Activated CD8-positive, alpha-beta memory T cell treated with anti-CD3 and anti-CD28 coated beads for 48 hours (primary cell): ENCODE results near the gene DUSP8.
"Not testable (repeated sequence)": the region's sequence is repeated elsewhere in the genome, so short reads cannot be mapped to it uniquely, and the experiment has no call there.

Experiments used
- DNase-seq, 3 experiments: peaks; one replicate each; pipeline ENCODE4 v3.0.0-alpha.2; 2020; ENCODE audit warnings: low read depth in 2 of 3, low spot score in 2 of 3

DUSP8 gene

GRCh38 chr11:1572197-1573076 is at the start of gene DUSP8:
Gene DUSP8, minus strand, starts transcription at chr11:1572271. Its CDS starts 6,445 bp downstream, at chr11:1565826.
- peak; percentile 70 to 82 (median 82) for DNase-seq

- no peak for DNase-seq
These were observed 47.4 kb upstream of the DUSP8 start for GRCh38 chr11:1619449-1619848.

- no peak for DNase-seq
These were observed 46.2 kb upstream of the DUSP8 start for GRCh38 chr11:1618231-1618630.

- DNase-seq: no peak
These were observed 36.3 kb upstream of the DUSP8 start, which contains the start of gene KRTAP5-3 for GRCh38 chr11:1608363-1608762. Gene KRTAP5-3, minus strand, starts transcription at chr11:1608463. Its CDS starts 78 bp downstream, at chr11:1608385.

GRCh38 chr11:1607901-1608300 is 35.8 kb upstream of the DUSP8 start:
- not testable (repeated sequence) for DNase-seq

GRCh38 chr11:1607156-1607845 is 35.2 kb upstream of the DUSP8 start:
- DNase-seq: not testable (repeated sequence)

- not testable (repeated sequence) for DNase-seq
These were observed 33.9 kb upstream of the DUSP8 start for GRCh38 chr11:1605923-1606322.

GRCh38 chr11:1604711-1605110 is 32.6 kb upstream of the DUSP8 start:
- DNase-seq: no peak

- DNase-seq: no peak
These were observed 32.1 kb upstream of the DUSP8 start for GRCh38 chr11:1604181-1604580.

GRCh38 chr11:1603629-1604028 is 31.6 kb upstream of the DUSP8 start:
- DNase-seq: no peak

- not testable (repeated sequence) for DNase-seq
These were observed 29.6 kb upstream of the DUSP8 start for GRCh38 chr11:1601663-1602062.

- no peak for DNase-seq
These were observed 28.6 kb upstream of the DUSP8 start for GRCh38 chr11:1600626-1601025.

GRCh38 chr11:1598816-1599215 is 26.7 kb upstream of the DUSP8 start:
- no peak for DNase-seq

GRCh38 chr11:1598406-1598805 is 26.3 kb upstream of the DUSP8 start:
- DNase-seq: not testable (repeated sequence)

- no peak for DNase-seq
These were observed 25.9 kb upstream of the DUSP8 start, which contains the start of gene KRTAP5-2 for GRCh38 chr11:1597994-1598380. Gene KRTAP5-2, minus strand, starts transcription at chr11:1598294. Its CDS starts 44 bp downstream, at chr11:1598250.

- no peak for DNase-seq
These were observed 25.4 kb upstream of the DUSP8 start for GRCh38 chr11:1597331-1597993.

GRCh38 chr11:1596576-1597121 is 24.6 kb upstream of the DUSP8 start:
- not testable (repeated sequence) for DNase-seq

GRCh38 chr11:1595994-1596575 is 24.0 kb upstream of the DUSP8 start:
- not testable (repeated sequence) for DNase-seq

- no peak for DNase-seq
These were observed 20.6 kb upstream of the DUSP8 start for GRCh38 chr11:1592628-1593027.

- no peak for DNase-seq
These were observed 17.9 kb upstream of the DUSP8 start for GRCh38 chr11:1589996-1590395.
